Measurements from ENCODE around the gene PRKCA.
A peak's percentile ranks its signal among the peaks of the same experiment; 100 is the strongest.

Gene PRKCA

GRCh38 chr17:66416207-66416940 lies 114.0 kb downstream of the PRKCA start:
- DNase-seq, result no peak

- no peak for DNase-seq
Observed at GRCh38 chr17:66417300-66417719, 114.9 kb downstream of the PRKCA start.

- peak in 1 of 5 experiments; percentile 26 for DNase-seq
Observed at GRCh38 chr17:66420961-66421371, 118.6 kb downstream of the PRKCA start.

- no peak for DNase-seq
Observed at GRCh38 chr17:66422186-66422585, 119.8 kb downstream of the PRKCA start.

GRCh38 chr17:66423056-66423955 lies 120.9 kb downstream of the PRKCA start:
- no peak for DNase-seq

GRCh38 chr17:66425756-66426396 lies 123.5 kb downstream of the PRKCA start:
- DNase-seq, result no peak

GRCh38 chr17:66426397-66427033 lies 124.1 kb downstream of the PRKCA start:
- peak in 4 of 5 experiments; percentile 2 to 89 (median 25) for DNase-seq

- no peak for DNase-seq
Observed at GRCh38 chr17:66427134-66427533, 124.7 kb downstream of the PRKCA start.

- no peak for DNase-seq
Observed at GRCh38 chr17:66429680-66430079, 127.3 kb downstream of the PRKCA start.

- no peak for DNase-seq
Observed at GRCh38 chr17:66430846-66431795, 128.7 kb downstream of the PRKCA start.

GRCh38 chr17:66431910-66432309 lies 129.5 kb downstream of the PRKCA start:
- DNase-seq, result no peak

GRCh38 chr17:66432411-66432957 lies 130.1 kb downstream of the PRKCA start:
- no peak for DNase-seq

GRCh38 chr17:66432996-66433551 lies 130.7 kb downstream of the PRKCA start:
- no peak for DNase-seq

- DNase-seq, result no peak
Observed at GRCh38 chr17:66435182-66435581, 132.8 kb downstream of the PRKCA start.

GRCh38 chr17:66436631-66437030 lies 134.2 kb downstream of the PRKCA start:
- DNase-seq, result no peak

- DNase-seq, result no peak
Observed at GRCh38 chr17:66437476-66438026, 135.1 kb downstream of the PRKCA start.

GRCh38 chr17:66438101-66438500 lies 135.7 kb downstream of the PRKCA start:
- no peak for DNase-seq

GRCh38 chr17:66441101-66441661 lies 138.8 kb downstream of the PRKCA start:
- no peak for DNase-seq

GRCh38 chr17:66443166-66443565 lies 140.8 kb downstream of the PRKCA start:
- DNase-seq, result no peak

GRCh38 chr17:66443606-66444005 lies 141.2 kb downstream of the PRKCA start:
- DNase-seq, result no peak
